Measurements from ENCODE around the gene GRIFIN. TPM values are rescaled to one million over a fixed set of nuclear protein-coding genes. Genes with fewer than 3 reads are reported as not detected.

Gene GRIFIN, protein sequence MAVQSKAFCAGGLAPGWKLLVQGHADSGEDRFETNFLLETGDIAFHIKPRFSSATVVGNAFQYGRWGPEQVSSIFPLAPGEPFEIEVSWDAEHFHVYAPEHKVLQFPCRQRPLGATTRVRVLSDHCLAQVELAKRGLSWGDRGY
- total RNA-seq: not detected in 2 replicates

DNA sequence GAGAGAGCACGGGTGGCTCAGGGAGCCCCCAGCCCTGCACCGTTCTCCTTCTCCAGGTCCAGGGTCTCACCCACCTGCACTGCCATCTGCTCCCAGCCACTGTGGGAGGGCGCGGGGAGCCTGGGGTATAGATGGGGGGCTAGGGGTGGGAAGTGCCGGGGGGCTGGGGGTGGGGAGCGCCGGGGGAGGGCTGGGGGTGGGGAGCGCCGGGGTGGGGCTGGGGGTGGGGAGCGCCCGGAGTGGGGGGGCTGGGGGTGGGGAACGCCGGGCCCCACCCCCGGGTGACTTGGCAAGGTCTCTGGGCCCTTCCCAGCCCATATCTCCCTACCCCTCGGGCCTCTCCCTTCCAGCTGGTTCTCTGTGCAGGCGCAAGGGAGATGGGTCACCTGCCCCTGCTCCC, at the start of gene GRIFIN:
Gene GRIFIN (minus strand): TSS at position 101 of the 400 bp plus-strand sequence. CDS start 15 bp downstream, at position 86.
- Mint-ChIP-seq H3K27ac (no peak within 1 kb of the TSS), H3K4me1 (peaks cover 11% of the 10 kb centered on the region), H3K27me3 (no peaks in the 10 kb centered on the region), H3K4me3 (no peak within 1 kb of the TSS), H3K9me3 (no peaks in the 10 kb centered on the region), H3K36me3 (ENCODE audit: low read depth) (no peaks in the 10 kb centered on the region)
- ChIA-PET CTCF (interaction anchor here (0.7 to 1.1 kb wide), 3 partner anchors 24 to 205 kb away, joined by 3 to 4 read pairs (median 3); no protein-coding TSS in a partner anchor), POLR2A (interaction anchor here (0.6 kb wide), 1 partner anchor 1483 kb away, joined by 3 read pairs; no protein-coding TSS in a partner anchor)
- no peak for DNase-seq
- no peak for ATAC-seq (ENCODE audit: low read depth)
- no peak for TF ChIP-seq CTCF (IDR thresholded peaks at IDR 0.05)
- intact Hi-C loops (cut with micrococcal nuclease): loop anchor here (2.0 kb wide), 2 partner anchors 33 to 133 kb away; no protein-coding TSS in a partner anchor

DNA sequence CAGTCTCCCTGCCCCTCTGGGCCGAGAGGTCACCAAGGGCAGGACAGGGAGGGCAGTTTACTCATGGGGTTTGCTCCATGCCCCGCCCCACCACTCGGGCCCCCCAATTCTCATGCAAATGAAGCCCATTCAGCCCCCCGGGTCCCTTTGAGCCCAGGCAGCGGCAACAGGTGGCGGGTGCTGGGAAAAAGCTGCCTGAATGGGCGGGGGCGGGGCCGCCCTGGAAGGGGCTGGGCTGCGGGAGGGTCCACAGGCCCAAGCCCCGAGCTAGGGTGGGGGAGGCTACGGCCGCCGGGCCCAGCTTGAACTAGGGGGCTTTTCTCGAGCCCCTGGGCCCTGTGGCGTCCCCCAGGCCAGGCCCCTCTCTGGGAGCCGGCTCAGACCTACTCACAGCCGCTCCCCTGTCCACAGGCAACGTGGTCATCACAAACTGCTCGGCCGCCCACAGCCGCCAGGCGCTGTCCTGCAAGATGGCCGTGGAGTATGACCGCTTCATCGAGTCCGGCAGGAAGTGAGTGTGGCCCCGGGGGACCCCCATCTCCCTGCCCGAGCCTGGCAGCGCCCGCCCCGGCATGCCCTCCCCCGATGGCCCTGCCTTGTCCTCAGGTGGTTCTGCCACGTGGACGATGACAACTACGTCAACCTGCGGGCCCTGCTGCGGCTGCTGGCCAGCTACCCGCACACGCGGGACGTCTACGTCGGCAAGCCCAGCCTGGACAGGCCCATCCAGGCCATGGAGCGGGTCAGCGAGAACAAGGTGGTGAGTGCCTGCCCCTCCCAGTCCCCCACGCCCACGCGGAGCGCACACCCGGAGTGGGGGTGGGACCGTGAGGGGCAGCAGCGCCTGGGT, 48.8 kb upstream of the GRIFIN start:
- ChIA-PET CTCF (interaction anchor here (1.6 kb wide), 1 partner anchor 84 kb away, joined by 4 read pairs; no protein-coding TSS in a partner anchor), POLR2A (interaction anchor here (0.6 to 6.9 kb wide), 3 partner anchors 15 to 52 kb away, joined by 5 to 304 read pairs (median 240); no protein-coding TSS in a partner anchor)
- TF ChIP-seq CTCF (IDR thresholded peaks at IDR 0.05): no peak
- Mint-ChIP-seq H3K9me3 (no peaks in the 10 kb centered on the region), H3K36me3 (ENCODE audit: low read depth) (peaks cover 53% of the 10 kb centered on the region), H3K27me3 (no peaks in the 10 kb centered on the region), H3K4me3 (no peak overlapping the region), H3K27ac (no peak overlapping the region), H3K4me1 (peaks cover 81% of the 10 kb centered on the region)
- DNase-seq (no peak), ATAC-seq (ENCODE audit: low read depth) (no peak)
- intact Hi-C loops (cut with micrococcal nuclease): loop anchor here (5.0 to 10.0 kb wide), 5 partner anchors 172 to 1300 kb away; partner anchors contain the start of gene MAD1L1

DNA sequence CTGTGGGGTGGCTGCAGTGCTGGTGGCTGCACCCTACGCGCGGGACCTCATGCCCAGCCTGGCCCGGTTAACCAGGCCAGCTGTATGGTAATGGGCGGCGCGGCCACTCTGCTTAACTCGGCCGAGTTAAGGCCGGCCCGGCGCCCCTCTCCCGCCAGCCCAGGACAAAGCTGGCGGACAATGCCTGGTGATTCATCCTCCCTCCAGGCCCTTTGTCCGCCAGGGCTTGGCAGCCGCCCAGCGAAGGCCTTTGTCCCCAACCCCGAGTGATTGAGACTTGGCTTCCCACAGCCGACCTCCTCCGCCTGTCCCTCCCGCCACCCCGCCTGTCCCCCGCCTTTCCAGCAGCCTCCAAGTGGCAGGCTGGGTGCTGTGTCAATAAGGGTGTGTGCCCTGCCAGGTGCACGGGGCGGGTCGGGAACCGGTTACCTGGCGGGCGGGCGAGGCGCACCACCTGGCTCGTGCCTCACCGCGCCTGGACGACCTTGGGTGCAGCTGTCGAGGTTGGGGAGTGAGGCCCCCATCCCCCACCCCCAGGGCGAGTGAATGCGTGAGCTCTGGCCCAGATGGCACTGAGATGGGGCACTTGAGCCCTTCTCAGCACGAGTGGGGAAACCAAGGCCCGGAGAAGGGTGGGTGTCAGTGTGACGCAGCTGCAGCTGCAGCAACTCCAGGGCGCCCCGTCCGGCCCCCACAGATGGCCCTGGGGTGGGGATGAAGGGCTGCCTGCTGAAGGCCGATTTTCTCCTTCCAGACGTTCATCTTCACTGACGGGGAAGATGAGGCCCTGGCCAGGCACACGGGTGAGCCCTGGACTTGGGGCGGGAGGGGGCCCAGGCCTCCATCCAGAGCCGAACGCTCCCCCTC, 48.0 kb upstream of the GRIFIN start:
- ChIA-PET POLR2A (interaction anchor here (0.6 to 6.9 kb wide), 3 partner anchors 14 to 186 kb away, joined by 3 to 240 read pairs (median 4); no protein-coding TSS in a partner anchor), CTCF (interaction anchor here (1.6 kb wide), 1 partner anchor 85 kb away, joined by 4 read pairs; no protein-coding TSS in a partner anchor)
- no peak for ATAC-seq (ENCODE audit: low read depth)
- Mint-ChIP-seq H3K36me3 (ENCODE audit: low read depth) (peaks cover 53% of the 10 kb centered on the region), H3K27ac (peak overlapping the region; percentile 56), H3K4me3 (peak overlapping the region; percentile 24), H3K9me3 (no peaks in the 10 kb centered on the region), H3K27me3 (no peaks in the 10 kb centered on the region), H3K4me1 (peaks cover 73% of the 10 kb centered on the region)
- intact Hi-C loops (cut with micrococcal nuclease): loop anchor here (5.0 to 10.0 kb wide), 4 partner anchors 173 to 1299 kb away; partner anchors contain the start of gene MAD1L1
- no peak for DNase-seq
- TF ChIP-seq CTCF (IDR thresholded peaks at IDR 0.05): no peak

DNA sequence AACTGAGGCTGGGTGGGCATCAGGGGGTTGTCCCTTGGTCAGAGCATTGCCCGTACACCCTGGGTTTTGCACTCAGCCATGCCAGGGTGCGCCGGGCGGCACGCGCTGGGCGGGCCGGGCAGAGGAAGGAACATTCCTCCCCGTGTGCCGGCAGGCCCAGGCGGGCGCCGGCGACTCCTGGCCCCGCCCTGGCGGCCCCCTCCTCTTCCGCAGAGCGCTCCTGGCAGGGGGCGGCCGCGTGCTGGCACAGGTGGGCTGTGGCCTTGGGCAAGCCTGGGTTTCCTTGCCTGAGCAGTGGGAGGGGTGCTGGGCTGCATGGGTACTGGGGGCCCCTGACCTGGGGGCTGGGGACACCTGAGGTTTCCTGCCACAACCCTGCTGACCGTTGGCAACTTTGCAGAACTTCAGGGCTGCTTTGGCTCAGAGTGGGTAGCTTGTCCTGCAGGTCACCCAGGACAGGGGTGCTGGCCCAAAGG, 47.3 kb upstream of the GRIFIN start:
- TF ChIP-seq CTCF (IDR thresholded peaks at IDR 0.05): no peak
- ChIA-PET POLR2A (interaction anchor here (1.2 to 6.9 kb wide), 2 partner anchors 13 to 187 kb away, joined by 3 to 240 read pairs; no protein-coding TSS in a partner anchor), CTCF (interaction anchor here (1.6 kb wide), 1 partner anchor 85 kb away, joined by 4 read pairs; no protein-coding TSS in a partner anchor)
- Mint-ChIP-seq H3K4me3 (peak overlapping the region; percentile 96), H3K4me1 (peaks cover 70% of the 10 kb centered on the region), H3K27ac (peak overlapping the region; percentile 92), H3K36me3 (ENCODE audit: low read depth) (peaks cover 53% of the 10 kb centered on the region), H3K27me3 (no peaks in the 10 kb centered on the region), H3K9me3 (no peaks in the 10 kb centered on the region)
- intact Hi-C loops (cut with micrococcal nuclease): loop anchor here (5.0 to 10.0 kb wide), 4 partner anchors 174 to 1299 kb away; partner anchors contain the start of gene MAD1L1
- DNase-seq: no peak
- ATAC-seq (ENCODE audit: low read depth): no peak

Data from activated B cell treated with CpG ODN at 0.5 μM for 24 hours (primary cell).